Cerebellar cortex (tissue), 1 donor: ENCODE data around the gene SERINC4.
A peak's percentile ranks its signal among the peaks of the same experiment; 100 is the strongest.
"Not testable (repeated sequence)": the region's sequence is repeated elsewhere in the genome, so short reads cannot be mapped to it uniquely, and the experiment has no call there.

Experiments used
- DNase-seq: peaks from one replicate; pipeline ENCODE4 v3.0.0-alpha.2; 2015; ENCODE audit warnings: low spot score

The SERINC4 gene

DNA sequence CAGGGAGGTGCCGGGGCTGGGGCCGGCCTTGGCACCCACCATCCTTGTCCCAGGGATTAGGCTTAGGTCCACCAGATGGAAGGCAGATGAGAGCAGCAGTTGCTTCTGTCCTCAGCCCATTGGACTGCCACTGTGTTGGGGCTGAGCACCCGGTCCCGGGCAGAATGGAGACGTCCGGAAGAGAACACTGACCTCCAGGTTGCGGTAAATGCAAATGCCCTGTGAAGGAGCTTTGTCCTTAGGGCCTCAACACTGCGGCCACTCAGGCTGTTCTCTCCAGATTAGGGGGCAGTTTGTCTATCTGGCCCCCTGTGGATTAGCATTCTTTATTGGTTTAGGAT is at the start of gene SERINC4:
Gene SERINC4, minus strand, starts transcription at position 276 of the 341 bp plus-strand sequence. Its CDS starts 234 bp downstream, at position 42.
- DNase-seq = no peak

- DNase-seq = no peak
These were observed 45.4 kb upstream of the SERINC4 start for GRCh38 chr15:43845421-43845820.

- not testable (repeated sequence) for DNase-seq
These were observed 32.5 kb upstream of the SERINC4 start for GRCh38 chr15:43832485-43832884.

DNA sequence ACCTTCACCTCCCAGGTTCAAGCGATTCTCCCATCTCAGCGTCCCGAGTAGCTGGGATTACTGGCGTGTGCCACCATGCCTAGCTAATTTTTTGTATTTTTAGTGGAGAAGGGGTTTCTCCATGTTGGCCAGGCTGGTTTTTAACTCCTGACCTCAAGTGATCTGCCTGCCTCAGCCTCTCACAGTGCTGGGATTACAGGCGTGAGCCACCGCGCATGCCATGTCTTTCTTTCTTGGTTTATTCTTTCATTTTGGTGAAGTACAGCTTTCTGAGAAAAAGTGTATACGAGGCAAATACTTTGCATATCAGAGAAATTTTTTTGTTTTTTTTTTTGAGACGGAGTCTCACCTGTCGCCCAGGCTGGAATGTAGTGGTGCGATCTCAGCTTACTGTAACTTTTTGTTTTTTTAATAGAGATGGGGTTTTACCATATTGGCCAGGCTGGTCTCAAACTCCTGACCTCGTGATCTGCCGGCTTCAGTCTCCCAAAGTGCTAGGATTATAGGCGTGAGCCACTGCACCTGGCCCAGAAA is 31.6 kb upstream of the SERINC4 start:
- DNase-seq = not testable (repeated sequence)

DNA sequence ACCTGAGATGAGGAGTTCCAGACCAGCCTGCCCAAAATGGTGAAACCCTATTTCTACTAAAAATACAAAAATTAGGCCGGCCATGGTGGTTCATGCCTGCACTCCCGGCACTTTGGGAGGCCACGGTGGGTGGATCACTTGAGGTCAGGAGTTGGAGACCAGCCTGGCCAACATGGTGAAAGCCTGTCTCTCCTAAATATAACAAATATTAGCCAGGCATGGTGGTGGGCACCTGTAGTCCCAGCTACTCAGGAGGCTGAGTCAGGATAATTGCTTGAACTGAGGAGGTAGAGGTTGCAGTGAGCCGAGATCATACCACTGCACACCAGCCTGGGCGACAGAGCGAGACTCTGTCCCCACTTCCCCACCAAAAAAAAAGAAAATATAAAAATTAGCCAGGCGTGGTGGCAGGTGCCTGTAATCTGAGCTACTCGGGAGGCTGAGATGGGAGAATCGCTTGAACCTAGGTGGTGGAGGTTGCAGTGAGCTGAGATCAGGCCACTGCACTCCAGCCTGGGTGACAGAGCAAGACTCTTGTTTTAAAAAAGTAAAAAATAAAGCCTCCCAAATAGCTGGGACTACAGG is 30.8 kb upstream of the SERINC4 start:
- not testable (repeated sequence) for DNase-seq

- not testable (repeated sequence) for DNase-seq
These were observed 30.0 kb upstream of the SERINC4 start for GRCh38 chr15:43829951-43830540.

- peak; percentile 53 for DNase-seq
These were observed 28.1 kb upstream of the SERINC4 start for GRCh38 chr15:43828061-43828657.

DNA sequence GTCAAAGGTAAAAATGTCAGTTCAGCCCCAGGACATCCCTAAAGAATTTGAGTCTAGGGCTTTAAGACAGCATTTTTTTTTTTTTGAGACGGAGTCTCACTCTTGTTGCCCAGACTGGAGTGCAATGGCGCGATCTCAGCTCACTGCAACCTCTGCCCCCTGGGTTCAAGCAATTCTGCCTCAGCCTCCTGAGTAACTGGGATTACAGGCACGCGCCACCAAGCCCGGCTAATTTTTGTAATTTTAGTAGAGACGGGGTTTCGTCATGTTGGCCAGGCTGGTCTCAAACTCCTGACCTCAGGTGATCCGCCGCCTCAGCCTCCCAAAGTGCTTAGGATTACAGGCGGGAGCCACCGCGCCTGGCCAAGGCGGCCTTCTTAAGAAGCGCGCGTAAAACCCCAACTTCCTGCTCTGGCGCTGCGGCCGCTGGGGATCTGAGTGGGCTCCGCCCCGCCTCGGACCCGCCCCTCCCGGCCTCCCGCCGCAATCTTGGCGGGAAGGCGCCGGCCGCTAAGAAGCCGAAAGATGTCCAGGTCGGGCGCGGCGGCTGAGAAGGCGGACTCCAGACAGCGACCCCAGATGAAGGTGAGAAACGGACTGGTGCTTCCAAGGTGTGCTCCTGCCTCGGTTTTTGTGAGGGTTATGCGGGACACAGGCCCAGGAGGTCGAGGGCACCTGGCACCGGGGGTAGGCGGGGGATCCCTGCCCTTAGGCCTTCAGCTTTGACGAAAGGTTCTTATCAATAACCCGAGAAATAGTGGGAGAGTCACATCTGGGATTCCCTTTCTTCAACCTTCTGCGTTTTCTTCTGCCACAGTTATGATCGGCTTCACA is 26.7 kb upstream of the SERINC4 start, which contains the start of gene WDR76:
Gene WDR76, plus strand, starts transcription at position 495 of the 834 bp plus-strand sequence. Its CDS starts 31 bp downstream, at position 526.
- DNase-seq = peak; percentile 83

GRCh38 chr15:43826029-43826507 is 26.0 kb upstream of the SERINC4 start:
- DNase-seq = no peak

- not testable (repeated sequence) for DNase-seq
These were observed 25.3 kb upstream of the SERINC4 start for GRCh38 chr15:43825305-43825704.

- peak; percentile 99 for DNase-seq
These were observed 24.6 kb upstream of the SERINC4 start, which contains the start of gene MFAP1 for GRCh38 chr15:43824302-43825246. TSS of gene MFAP1 (minus strand) at chr15:43824690. CDS start at chr15:43824569, 121 bp downstream.

- DNase-seq = no peak
These were observed 21.5 kb upstream of the SERINC4 start for GRCh38 chr15:43821505-43821904.

- DNase-seq = not testable (repeated sequence)
These were observed 15.0 kb upstream of the SERINC4 start for GRCh38 chr15:43815064-43815463.

DNA sequence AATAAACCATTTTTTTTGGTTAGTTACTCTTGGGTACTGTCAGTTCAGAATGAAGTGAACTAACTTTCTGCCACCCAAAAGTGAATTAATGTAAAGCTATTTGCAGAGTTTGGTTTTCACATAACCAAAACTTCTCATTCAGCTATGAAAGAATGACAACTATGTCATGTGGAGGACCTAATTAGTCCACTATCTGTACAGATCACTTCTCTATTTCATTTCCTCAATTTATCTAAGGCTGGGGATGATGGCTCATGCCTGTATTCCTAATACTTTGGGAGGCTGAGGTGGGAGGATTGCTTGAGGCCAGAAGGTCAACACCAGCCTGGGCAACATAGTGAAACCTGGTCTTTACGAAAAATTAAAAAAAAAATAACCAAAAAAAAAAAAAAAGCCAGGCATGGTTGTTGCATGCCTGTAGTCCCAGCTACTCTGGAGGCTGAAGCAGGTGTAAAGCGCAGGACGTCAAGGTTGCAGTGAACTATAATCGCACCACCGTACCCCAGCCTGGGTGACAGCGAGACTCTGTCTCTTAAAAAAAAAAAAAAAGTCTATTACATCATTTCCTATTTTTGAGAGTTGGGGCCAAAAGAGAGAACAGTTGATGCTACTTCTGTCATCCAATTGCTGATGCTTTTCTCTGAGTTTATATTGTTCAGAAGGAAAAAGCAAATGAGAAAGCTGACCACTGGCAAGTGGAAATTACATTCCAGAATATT is 9.1 kb upstream of the SERINC4 start:
- DNase-seq = no peak

GRCh38 chr15:43808435-43808950 is 8.5 kb upstream of the SERINC4 start:
- no peak for DNase-seq

GRCh38 chr15:43802676-43803075 is 2.7 kb upstream of the SERINC4 start:
- DNase-seq = not testable (repeated sequence)

GRCh38 chr15:43800286-43801141 is 494 bp upstream of the SERINC4 start, which contains the start of gene HYPK:
TSS of gene HYPK (plus strand) at chr15:43800599. CDS start at chr15:43800623, 24 bp downstream.
- DNase-seq = peak; percentile 95

GRCh38 chr15:43799209-43799944 is 643 bp downstream of the SERINC4 start:
- peak; percentile 28 for DNase-seq
